ENCODE data around the gene PTPN14. TPM values are rescaled to one million over a fixed set of nuclear protein-coding genes. Genes with fewer than 3 reads are reported as not detected.

Gene PTPN14
- total RNA-seq, 1 experiment from 2014 or later = 76.4 TPM

DNA sequence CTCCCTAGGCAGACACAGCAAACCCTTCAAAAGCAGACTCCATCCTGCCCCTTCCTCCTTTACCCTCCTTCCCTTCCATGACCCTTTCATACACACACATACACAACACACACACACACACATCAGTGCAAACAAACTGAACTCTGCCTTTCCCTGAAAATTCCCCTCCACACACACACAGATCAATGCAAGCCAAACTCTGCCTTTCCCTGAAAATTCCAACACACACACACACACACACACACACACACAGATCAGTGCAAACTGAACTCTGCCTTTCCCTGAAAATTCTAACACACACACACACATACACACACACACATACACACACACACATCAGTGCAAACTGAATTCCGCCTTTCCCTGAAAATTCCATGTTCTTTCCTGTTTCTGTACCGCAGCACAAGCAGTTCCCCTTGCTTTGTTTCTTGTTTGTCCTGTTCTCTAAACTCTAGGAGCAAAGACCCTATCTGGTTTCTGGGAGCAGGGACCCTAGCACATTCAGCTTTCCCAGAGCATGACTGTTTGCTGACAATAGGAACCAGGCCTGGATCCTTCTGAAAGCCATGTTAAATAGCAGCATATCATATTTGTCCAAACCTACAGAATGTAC lies 91.0 kb downstream of the PTPN14 start:
- Histone ChIP-seq H4K20me1 (ENCODE audit: control insufficient read depth, insufficient read depth, insufficient read length) (no peaks in the 10 kb centered on the region), H3K56ac (ENCODE audit: insufficient read length, low read depth, low read length) (no peak overlapping the region), H3K23ac (ENCODE audit: insufficient read length, low read depth, low read length) (no peak overlapping the region), H2BK15ac (ENCODE audit: low read depth, low read length) (no peak overlapping the region), H3K14ac (ENCODE audit: insufficient read depth, low read length) (no peak overlapping the region), H4K5ac (ENCODE audit: insufficient read length, low read depth, low read length) (no peak overlapping the region), H3K18ac (ENCODE audit: insufficient read length, low read depth, low read length) (no peak overlapping the region), H3K27me3 (ENCODE audit: insufficient read depth, low read length) (no peaks in the 10 kb centered on the region), H2BK20ac (ENCODE audit: low read depth, low read length, poor library complexity, severe bottlenecking) (no peak overlapping the region), H2BK12ac (ENCODE audit: insufficient read length, low read depth, low read length) (no peak overlapping the region), H3K79me2 (ENCODE audit: insufficient read depth, low read length) (peaks cover 7% of the 10 kb centered on the region; the same call in 1 of the 2 replicates), H2BK120ac (ENCODE audit: low read depth, low read length, poor library complexity, severe bottlenecking) (no peak overlapping the region), H3T11ph (ENCODE audit: low read length) (no peak overlapping the region), H3K23me2 (ENCODE audit: insufficient read length, low read depth, low read length, poor library complexity, severe bottlenecking) (no peaks in the 10 kb centered on the region), H2AFZ (ENCODE audit: low read length) (no peak overlapping the region), H3K9ac (ENCODE audit: extremely low read depth, insufficient read length, low read length) (no peak overlapping the region), H3K79me1 (ENCODE audit: insufficient read depth, low read depth, low read length, poor library complexity, severe bottlenecking) (no peaks in the 10 kb centered on the region), H3K4ac (ENCODE audit: low read depth, low read length) (no peak overlapping the region), H3K9me3 (ENCODE audit: control insufficient read depth, low read depth, low read length) (no peaks in the 10 kb centered on the region), H2AK5ac (ENCODE audit: insufficient read length, low read length) (no peak overlapping the region), H2BK5ac (ENCODE audit: insufficient read length, low read length) (no peak overlapping the region), H4K91ac (ENCODE audit: insufficient read length, low read depth, low read length) (no peak overlapping the region), H4K8ac (replicated peaks; ENCODE audit: insufficient read length, low read depth, low read length) (no peak overlapping the region), H3K27ac (ENCODE audit: insufficient read length, low read depth, low read length) (no peak overlapping the region), H3K4me1 (ENCODE audit: insufficient read depth, low read length) (no peaks in the 10 kb centered on the region; the same call in 1 of the 2 replicates), H3K4me2 (ENCODE audit: insufficient read depth, insufficient read length, low read length) (no peak overlapping the region)
- TF ChIP-seq, protein P1, sequence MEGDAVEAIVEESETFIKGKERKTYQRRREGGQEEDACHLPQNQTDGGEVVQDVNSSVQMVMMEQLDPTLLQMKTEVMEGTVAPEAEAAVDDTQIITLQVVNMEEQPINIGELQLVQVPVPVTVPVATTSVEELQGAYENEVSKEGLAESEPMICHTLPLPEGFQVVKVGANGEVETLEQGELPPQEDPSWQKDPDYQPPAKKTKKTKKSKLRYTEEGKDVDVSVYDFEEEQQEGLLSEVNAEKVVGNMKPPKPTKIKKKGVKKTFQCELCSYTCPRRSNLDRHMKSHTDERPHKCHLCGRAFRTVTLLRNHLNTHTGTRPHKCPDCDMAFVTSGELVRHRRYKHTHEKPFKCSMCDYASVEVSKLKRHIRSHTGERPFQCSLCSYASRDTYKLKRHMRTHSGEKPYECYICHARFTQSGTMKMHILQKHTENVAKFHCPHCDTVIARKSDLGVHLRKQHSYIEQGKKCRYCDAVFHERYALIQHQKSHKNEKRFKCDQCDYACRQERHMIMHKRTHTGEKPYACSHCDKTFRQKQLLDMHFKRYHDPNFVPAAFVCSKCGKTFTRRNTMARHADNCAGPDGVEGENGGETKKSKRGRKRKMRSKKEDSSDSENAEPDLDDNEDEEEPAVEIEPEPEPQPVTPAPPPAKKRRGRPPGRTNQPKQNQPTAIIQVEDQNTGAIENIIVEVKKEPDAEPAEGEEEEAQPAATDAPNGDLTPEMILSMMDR (conservative IDR thresholded peaks at IDR 0.05) = no peak
- Mint-ChIP-seq H3K27ac (peak overlapping the region; percentile 21 to 85 (median 79)), H3K4me1 (peaks cover 14 to 37% of the 10 kb centered on the region in 2 experiments), H3K4me3 (no peak overlapping the region), H3K9me3 (no peaks in the 10 kb centered on the region), H3K36me3 (ENCODE audit: insufficient read depth in 1 of 3, low read depth in 3 of 3) (peaks cover 0 to 14% (median 0%) of the 10 kb centered on the region in 3 experiments; a peak in 3 of 7 replicates), H3K27me3 (ENCODE audit: low read depth) (no peaks in the 10 kb centered on the region)
- DNase-seq = no peak
- WGBS (ENCODE audit: extremely low coverage, insufficient read length, low lambda C conversion rate) = no CpG with 5 or more reads among the region's 2 CpGs
